GM12878 (cell line): ENCODE data around the gene ARL16.

Experiments
- CBFB ChIP-seq: IDR thresholded peaks from 2 replicates; pipeline ENCODE4 v1.6.1; 2016; ENCODE audit warnings: antibody characterized with exemption, low read depth
- CEBPB ChIP-seq, 2 experiments: fragments of 150-350 bp in 1 of 2; IDR thresholded peaks; 2 replicates each; pipeline ENCODE4 v1.6.1; 2012 to 2014; ENCODE audit warnings: low read depth in 2 of 2, low read length in 2 of 2, borderline replicate concordance in 1 of 2, inconsistent platforms in 1 of 2
- JUNB ChIP-seq: IDR thresholded peaks from 2 replicates; pipeline ENCODE4 v1.6.1; 2016; ENCODE audit warnings: antibody characterized with exemption, mild to moderate bottlenecking
- POLR2A ChIP-seq: IDR thresholded peaks from 2 replicates; pipeline ENCODE4 v1.6.1; 2011; ENCODE audit warnings: low read depth, mild to moderate bottlenecking, low read length
- POLR2AphosphoS5 ChIP-seq: IDR thresholded peaks from 2 replicates; pipeline ENCODE4 v1.6.1; 2011; ENCODE audit warnings: mild to moderate bottlenecking, low read length, inconsistent platforms
- TF ChIP-seq, protein P1 (sequence below): IDR thresholded peaks from 2 replicates; pipeline ENCODE4 v1.6.1; 2011; ENCODE audit warnings: mild to moderate bottlenecking, low read depth, low read length, moderate library complexity; ENCODE audit not compliant: insufficient replicate concordance
- TF ChIP-seq, protein P2 (sequence below), 3 experiments: IDR thresholded peaks in 2 of 3; conservative IDR thresholded peaks in 1 of 3; 2 replicates each; pipeline ENCODE4 v1.5.1; 2011; ENCODE audit warnings: low read depth in 3 of 3, low read length in 3 of 3, mild to moderate bottlenecking in 3 of 3, control low read depth in 2 of 3, moderate library complexity in 2 of 3, inconsistent platforms in 1 of 3, mixed read lengths in 1 of 3; ENCODE audit not compliant: control insufficient read depth in 2 of 3, insufficient read depth in 1 of 3; ENCODE audit errors: extremely low read depth in 1 of 3

DNA sequence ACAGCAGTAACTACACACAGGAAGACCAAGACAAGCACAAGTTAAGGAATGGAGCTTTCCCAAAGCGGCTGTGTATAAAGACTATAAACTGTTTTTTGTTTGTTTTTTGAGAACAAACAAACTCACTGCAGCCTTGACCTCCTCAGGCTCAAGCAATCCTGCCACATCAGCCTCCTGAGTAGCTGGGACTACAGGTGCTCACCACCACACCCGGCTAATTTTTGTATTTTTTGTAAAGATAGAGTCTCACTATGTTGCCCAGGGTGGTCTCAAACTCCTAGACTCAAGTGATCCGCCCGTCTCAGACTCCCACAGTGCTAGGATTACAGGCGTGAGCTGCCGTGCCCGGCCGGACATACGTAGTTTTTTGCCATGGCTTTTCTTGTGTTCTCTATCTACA lies 23.2 kb downstream of the ARL16 start:
- TF ChIP-seq, protein P1, sequence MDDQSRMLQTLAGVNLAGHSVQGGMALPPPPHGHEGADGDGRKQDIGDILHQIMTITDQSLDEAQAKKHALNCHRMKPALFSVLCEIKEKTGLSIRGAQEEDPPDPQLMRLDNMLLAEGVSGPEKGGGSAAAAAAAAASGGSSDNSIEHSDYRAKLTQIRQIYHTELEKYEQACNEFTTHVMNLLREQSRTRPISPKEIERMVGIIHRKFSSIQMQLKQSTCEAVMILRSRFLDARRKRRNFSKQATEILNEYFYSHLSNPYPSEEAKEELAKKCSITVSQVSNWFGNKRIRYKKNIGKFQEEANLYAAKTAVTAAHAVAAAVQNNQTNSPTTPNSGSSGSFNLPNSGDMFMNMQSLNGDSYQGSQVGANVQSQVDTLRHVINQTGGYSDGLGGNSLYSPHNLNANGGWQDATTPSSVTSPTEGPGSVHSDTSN: no peak
- no peak for TF ChIP-seq JUNB
- no peak for TF ChIP-seq CEBPB (IDR thresholded peaks at IDR 0.05; ENCODE audit: borderline replicate concordance in 1 of 2, low read depth in 2 of 2, low read length in 2 of 2)
- no peak for TF ChIP-seq POLR2A
- no peak for TF ChIP-seq CBFB
- TF ChIP-seq, protein P2, sequence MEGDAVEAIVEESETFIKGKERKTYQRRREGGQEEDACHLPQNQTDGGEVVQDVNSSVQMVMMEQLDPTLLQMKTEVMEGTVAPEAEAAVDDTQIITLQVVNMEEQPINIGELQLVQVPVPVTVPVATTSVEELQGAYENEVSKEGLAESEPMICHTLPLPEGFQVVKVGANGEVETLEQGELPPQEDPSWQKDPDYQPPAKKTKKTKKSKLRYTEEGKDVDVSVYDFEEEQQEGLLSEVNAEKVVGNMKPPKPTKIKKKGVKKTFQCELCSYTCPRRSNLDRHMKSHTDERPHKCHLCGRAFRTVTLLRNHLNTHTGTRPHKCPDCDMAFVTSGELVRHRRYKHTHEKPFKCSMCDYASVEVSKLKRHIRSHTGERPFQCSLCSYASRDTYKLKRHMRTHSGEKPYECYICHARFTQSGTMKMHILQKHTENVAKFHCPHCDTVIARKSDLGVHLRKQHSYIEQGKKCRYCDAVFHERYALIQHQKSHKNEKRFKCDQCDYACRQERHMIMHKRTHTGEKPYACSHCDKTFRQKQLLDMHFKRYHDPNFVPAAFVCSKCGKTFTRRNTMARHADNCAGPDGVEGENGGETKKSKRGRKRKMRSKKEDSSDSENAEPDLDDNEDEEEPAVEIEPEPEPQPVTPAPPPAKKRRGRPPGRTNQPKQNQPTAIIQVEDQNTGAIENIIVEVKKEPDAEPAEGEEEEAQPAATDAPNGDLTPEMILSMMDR (IDR thresholded peaks at IDR 0.05 in 2 of 3, conservative IDR thresholded peaks at IDR 0.05 in 1 of 3; ENCODE audit: control insufficient read depth in 2 of 3, extremely low read depth in 1 of 3, insufficient read depth in 1 of 3, low read depth in 3 of 3, low read length in 3 of 3): no peak
- no peak for TF ChIP-seq POLR2AphosphoS5
